ENCODE measurements around the gene PCGF3.

The PCGF3 gene

GRCh38 chr4:665381-665750 lies 40.3 kb upstream of the PCGF3 start:
- no peaks in the 10 kb centered on the region for H3K36me3 ChIP-seq (ENCODE audit: low read length)
- H3K4me3 ChIP-seq (ENCODE audit: insufficient read depth, low read length, poor library complexity, severe bottlenecking), result no peak overlapping the region
- no peaks in the 10 kb centered on the region for H3K79me2 ChIP-seq (ENCODE audit: insufficient read depth, low read length)
- no peak overlapping the region for H2AFZ ChIP-seq (ENCODE audit: low read depth, low read length, severe bottlenecking)
- H3K27me3 ChIP-seq (ENCODE audit: low read length), result no peaks in the 10 kb centered on the region
- H3K9me3 ChIP-seq (ENCODE audit: insufficient read depth, low read length), result no peaks in the 10 kb centered on the region
- H3K4me2 ChIP-seq (ENCODE audit: low read depth, low read length, poor library complexity, severe bottlenecking), result peak overlapping the region; percentile 64
- no peak for TF ChIP-seq CTCF (IDR thresholded peaks at IDR 0.05; ENCODE audit: insufficient read depth, low read length, poor library complexity, severe bottlenecking)
- no peak for TF ChIP-seq EZH2phosphoT487 (conservative IDR thresholded peaks at IDR 0.05; ENCODE audit: low read length)
- H4K20me1 ChIP-seq (ENCODE audit: low read depth, low read length), result no peaks in the 10 kb centered on the region
- H3K9me2 ChIP-seq (replicated peaks; ENCODE audit: insufficient read depth, low read length), result no peaks in the 10 kb centered on the region
- H3K27ac ChIP-seq (ENCODE audit: low read depth, low read length), result no peak overlapping the region
- H3F3A ChIP-seq (ENCODE audit: insufficient read depth), result 0 out of 2 replicates have a peak, but pooled peaks cover 6% of the 10 kb centered on the region
- H3K9ac ChIP-seq (ENCODE audit: low read length), result no peak overlapping the region; the same call in 1 of the 2 replicates

GRCh38 chr4:665751-666435 lies 39.7 kb upstream of the PCGF3 start:
- Histone ChIP-seq H3K79me2 (ENCODE audit: insufficient read depth, low read length) (no peaks in the 10 kb centered on the region), H3K9me3 (ENCODE audit: insufficient read depth, low read length) (no peaks in the 10 kb centered on the region), H3K9me2 (replicated peaks; ENCODE audit: insufficient read depth, low read length) (no peaks in the 10 kb centered on the region), H3F3A (ENCODE audit: insufficient read depth) (0 out of 2 replicates have a peak, but pooled peaks cover 11% of the 10 kb centered on the region), H3K36me3 (ENCODE audit: low read length) (no peaks in the 10 kb centered on the region), H4K20me1 (ENCODE audit: low read depth, low read length) (no peaks in the 10 kb centered on the region), H2AFZ (ENCODE audit: low read depth, low read length, severe bottlenecking) (no peak overlapping the region), H3K4me3 (ENCODE audit: insufficient read depth, low read length, poor library complexity, severe bottlenecking) (no peak overlapping the region), H3K4me2 (ENCODE audit: low read depth, low read length, poor library complexity, severe bottlenecking) (peak overlapping the region; percentile 64), H3K9ac (ENCODE audit: low read length) (no peak overlapping the region; the same call in 1 of the 2 replicates), H3K27me3 (ENCODE audit: low read length) (no peaks in the 10 kb centered on the region), H3K27ac (ENCODE audit: low read depth, low read length) (no peak overlapping the region)
- TF ChIP-seq EZH2phosphoT487 (conservative IDR thresholded peaks at IDR 0.05; ENCODE audit: low read length) (no peak), CTCF (IDR thresholded peaks at IDR 0.05; ENCODE audit: insufficient read depth, low read length, poor library complexity, severe bottlenecking) (no peak)

- TF ChIP-seq CTCF (IDR thresholded peaks at IDR 0.05; ENCODE audit: insufficient read depth, low read length, poor library complexity, severe bottlenecking), result no peak
- Histone ChIP-seq H3F3A (ENCODE audit: insufficient read depth) (0 out of 2 replicates have a peak, but pooled peaks cover 13% of the 10 kb centered on the region), H3K79me2 (ENCODE audit: insufficient read depth, low read length) (no peaks in the 10 kb centered on the region), H3K9me2 (replicated peaks; ENCODE audit: insufficient read depth, low read length) (no peaks in the 10 kb centered on the region), H3K27me3 (ENCODE audit: low read length) (no peaks in the 10 kb centered on the region), H3K27ac (ENCODE audit: low read depth, low read length) (no peak overlapping the region), H2AFZ (ENCODE audit: low read depth, low read length, severe bottlenecking) (no peak overlapping the region), H4K20me1 (ENCODE audit: low read depth, low read length) (no peaks in the 10 kb centered on the region), H3K36me3 (ENCODE audit: low read length) (no peaks in the 10 kb centered on the region), H3K9me3 (ENCODE audit: insufficient read depth, low read length) (no peaks in the 10 kb centered on the region), H3K9ac (ENCODE audit: low read length) (no peak overlapping the region), H3K4me3 (ENCODE audit: insufficient read depth, low read length, poor library complexity, severe bottlenecking) (no peak overlapping the region), H3K4me2 (ENCODE audit: low read depth, low read length, poor library complexity, severe bottlenecking) (no peak overlapping the region)
Observed at GRCh38 chr4:666436-666810, 39.2 kb upstream of the PCGF3 start.
